Retina (tissue), 1 donor: ENCODE data around the gene NMNAT1.
"Not testable (repeated sequence)": the region's sequence is repeated elsewhere in the genome, so short reads cannot be mapped to it uniquely, and the experiment has no call there.

Experiments
- DNase-seq: peaks from one replicate; pipeline ENCODE4 v3.0.0-alpha.2; 2016

Gene NMNAT1

DNA sequence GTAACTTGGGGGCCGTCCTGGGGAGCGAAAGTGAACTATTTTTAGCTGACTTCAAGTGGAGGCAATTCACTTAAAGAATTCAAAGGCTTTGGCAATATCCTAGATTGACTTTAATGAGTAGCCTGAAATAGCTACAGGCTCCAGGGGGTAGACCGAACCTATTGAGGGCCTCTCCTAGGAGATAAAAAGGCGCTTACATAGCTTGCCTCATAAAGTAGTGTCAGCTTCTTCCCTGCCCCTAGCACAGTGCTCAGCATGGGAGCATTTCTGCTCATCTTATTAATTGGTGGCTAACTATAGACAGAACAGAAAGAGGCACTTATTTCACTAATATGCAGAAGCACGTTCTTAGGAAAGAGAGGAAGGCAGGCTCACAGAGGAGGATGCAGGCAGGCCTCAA lies 20.9 kb upstream of the NMNAT1 start:
- peak; percentile 52 for DNase-seq

DNA sequence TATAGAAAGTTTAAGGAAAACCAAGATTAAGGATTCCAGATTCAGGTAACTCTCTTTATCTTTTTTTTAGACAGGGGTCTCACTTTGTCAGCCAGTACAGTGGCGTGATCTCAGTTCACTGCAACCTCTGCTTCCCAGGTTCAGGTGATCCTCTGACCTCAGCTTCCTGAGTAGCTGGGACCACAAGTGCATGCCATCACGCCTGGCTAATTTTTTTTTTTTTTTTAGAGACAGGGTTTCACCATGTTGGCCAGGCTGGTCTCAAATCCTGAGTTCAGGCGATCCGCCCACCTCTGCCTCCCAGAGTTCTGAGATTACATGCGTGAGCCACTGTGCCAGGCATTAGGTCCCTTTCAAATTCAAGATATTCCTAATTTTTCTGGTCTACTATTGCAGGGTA lies 16.0 kb upstream of the NMNAT1 start:
- DNase-seq: no peak

DNA sequence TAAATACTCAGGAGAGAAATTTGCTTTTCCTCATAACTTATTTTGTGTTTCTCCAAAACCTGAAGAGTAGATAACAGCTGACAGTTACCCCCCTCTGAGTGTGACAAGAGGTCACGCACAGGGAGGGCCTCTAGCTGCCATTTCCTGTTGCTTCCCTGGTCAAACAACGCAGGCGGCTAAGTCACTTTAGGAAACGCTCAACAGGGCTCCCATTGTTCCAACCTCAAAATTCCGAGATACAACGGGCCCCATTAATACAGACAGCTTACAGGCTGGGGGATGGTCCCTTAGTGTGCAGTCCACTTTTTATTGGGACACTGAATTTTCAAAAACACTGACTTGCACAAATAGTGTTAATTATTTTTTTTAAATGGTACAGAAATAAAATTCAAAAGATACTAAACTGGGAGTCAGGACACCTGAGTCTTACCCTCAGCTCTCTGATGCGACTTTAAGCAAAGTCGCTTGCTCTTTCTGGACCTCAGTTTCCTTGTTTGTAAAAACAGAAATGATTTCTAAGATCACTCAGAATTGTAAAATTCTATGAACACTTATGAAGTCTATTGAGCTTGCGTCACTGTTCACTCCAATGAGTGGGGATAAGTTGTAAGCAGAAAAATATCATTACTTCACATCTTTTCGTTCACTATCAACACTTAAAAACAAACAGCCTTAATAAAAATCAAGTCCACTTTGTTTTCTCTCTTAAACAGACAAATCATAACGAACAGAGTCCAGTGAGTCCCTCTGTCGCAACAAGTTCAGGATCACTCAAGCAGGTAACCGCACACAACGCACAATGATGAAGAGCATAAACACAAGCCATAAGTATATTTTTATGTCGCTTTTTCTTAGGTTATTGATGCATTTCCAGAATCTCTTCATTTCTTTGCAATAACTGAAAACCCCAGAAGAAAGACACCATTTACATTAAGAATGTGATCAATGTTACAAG lies 13.6 kb upstream of the NMNAT1 start:
- DNase-seq: peak; percentile 67

DNA sequence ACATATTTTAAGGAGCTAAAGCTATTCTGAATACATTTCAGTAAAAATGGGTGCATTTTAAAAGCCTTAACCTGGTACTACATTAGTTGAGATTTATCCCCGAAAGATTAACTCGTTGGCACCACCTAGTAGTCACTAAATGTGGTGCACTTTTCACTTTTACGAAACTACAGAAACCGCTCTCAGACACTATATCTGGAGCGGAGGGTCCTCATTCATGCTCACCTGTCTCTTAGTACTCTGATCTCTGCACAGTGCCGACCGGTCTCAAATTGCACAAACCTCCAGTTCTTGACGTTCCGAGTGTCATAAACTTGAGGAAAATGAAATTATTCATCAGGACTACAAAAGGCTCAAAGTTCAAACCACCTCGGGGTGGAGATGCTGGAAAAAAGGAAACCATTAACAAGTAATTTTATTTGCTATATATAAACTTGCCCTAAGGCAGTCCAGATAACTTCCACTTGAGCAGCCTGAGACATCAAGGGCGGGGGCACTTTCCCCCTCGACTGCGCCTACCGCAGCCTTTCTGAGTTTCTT lies 806 bp upstream of the NMNAT1 start:
- DNase-seq: peak; percentile 54

DNA sequence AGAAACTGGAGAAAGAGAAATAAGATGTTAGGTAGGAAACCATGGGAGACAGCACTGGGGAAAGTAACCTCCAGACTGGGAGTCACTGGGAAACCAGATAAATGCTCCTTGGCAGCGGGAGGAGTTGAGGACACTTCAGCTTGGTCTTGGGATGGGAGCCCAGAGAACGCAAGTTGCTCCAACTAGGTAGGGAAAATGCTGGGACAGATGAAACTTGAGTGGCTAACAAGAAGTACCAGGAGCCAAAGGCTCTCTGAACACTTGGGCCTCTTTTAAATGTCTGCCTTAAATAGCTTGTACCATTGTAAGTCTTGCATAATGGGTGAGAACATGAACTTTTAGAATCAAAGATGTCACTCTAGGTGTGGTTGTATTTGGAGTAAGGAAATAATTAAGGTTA lies 3.0 kb downstream of the NMNAT1 start:
- DNase-seq: no peak

DNA sequence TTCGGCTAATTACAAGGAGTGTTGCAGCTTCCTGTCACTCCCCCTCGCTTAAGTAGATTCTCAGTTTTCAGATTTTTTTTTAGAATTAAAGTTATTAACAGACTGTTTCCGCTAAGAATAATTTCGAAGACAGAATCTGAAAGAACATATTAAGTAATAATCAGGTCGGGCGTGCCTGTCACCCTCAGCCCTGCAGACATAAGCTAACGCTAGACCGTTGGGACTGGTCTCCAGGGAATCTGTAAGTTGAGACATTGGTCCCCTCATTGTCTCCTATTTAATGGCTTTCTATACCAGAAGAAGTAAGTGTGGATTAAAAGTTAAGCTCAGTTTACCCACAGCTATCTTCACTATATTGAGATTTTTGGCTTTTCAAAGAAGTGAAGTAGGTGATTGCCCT lies 14.5 kb downstream of the NMNAT1 start:
- no peak for DNase-seq

DNA sequence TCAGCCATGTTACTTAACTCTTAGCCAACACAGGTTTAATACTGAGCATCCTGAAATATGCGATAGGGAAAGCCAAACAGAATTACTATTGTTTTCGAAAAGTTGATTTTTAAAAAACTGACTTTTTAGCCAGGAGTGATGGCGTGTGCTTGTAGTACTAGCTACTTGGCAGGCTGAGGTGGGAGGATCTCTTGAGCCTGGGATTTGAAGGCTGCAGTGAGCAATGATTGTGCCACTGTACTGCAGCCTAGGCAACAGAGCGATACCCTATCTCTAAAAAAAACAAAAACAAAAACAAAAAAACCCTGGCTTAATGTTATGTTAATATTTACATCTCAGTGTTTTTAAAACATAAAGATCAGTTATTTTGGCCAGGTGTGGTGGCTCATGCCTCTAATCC lies 16.7 kb downstream of the NMNAT1 start:
- DNase-seq: no peak

DNA sequence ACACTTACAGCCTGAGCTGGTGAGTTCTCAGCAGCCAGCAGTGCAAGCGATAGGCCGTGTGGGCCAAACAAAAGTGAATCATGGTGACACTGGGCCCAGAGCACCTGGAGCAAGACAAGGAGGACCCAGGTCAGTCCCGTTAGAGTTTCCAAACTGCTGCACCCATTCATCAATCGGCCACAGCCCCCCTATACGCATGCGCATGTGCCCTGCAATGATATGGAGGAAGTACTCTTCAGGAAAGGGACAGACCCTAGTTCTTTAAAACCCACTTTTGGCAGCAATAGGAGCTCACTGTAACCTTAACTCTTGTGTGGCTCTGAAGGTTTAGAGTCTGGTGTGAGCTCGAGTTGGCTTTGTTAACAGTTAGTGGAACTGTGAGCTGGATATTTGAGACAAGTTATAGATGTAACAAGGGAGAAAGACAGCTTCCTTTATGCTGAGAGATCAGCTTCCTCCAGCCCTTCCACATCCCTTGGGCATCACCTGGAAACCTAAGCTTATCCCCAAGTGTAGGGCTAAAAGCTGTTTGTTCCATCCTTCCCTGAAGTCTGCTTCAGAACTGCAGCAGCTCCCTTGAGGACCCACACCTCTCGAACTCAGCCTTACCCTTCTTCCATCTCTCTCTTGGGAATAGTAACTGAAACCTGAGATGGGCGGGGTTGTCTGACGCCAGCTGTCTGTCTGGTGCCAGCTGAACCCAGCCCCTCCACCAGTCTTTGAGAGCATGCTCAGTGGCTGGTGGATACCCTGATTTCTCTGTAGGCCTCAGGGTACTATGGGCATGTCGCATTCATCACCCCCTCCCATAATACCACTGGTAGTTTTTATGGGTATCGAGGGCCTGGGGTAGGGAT lies 17.7 kb downstream of the NMNAT1 start:
- DNase-seq: peak; percentile 25

DNA sequence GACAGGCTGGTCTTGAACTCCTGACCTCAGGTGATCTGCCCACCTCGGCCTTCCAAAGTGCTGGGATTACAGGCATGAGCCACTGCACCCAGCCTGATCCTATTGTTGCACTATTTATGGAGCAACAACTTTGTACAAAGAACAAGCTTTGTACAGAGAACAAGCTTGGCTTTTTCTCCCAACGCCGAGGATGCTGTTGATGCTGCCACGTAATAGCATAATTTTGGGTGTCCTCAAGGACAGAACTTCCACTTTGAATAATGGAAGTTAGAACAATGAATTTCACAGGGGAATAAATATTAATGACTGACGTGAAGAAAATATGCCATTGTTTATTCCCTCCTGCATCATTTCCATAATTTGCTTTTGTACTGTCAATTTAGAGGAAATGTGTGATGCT lies 41.0 kb downstream of the NMNAT1 start:
- DNase-seq: no peak

DNA sequence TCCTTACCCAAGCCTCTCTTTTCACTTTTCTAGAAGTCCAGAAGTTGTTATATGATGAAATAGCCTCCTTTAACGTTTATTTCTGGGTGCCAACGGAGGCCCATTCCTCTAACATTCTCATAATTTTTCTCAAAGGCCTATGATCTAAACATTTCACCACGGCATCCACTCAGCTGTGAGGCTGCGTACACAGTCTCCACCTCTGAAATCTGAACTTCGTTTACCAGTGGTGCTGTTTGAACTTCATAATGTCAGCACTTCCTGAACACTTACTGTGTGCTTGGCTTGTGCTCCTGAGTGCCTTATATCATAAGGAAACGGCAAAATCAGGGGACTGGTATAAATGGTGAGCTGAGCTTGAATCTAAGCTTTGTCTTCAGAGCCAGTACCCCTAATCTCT lies 41.7 kb downstream of the NMNAT1 start:
- DNase-seq: no peak

DNA sequence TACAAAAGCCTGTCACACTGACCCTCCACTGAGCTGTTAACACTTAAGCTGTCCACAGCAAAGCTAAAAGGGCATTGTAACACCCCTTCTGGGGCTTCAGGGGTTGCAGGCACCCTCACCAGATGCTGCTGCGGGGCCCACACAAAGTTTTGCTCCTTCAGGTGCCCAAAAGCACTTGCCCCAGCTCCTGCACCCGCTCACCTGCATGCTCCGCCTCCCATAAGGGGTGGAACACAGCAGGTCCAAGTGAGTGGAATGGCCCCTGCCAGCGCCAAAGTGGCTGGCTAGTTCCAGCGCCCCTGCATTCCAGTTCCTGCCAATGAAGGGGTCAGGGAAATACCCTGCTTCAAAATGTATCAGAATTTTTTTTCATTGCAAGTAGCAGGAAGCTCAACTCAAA lies 46.5 kb downstream of the NMNAT1 start:
- no peak for DNase-seq

DNA sequence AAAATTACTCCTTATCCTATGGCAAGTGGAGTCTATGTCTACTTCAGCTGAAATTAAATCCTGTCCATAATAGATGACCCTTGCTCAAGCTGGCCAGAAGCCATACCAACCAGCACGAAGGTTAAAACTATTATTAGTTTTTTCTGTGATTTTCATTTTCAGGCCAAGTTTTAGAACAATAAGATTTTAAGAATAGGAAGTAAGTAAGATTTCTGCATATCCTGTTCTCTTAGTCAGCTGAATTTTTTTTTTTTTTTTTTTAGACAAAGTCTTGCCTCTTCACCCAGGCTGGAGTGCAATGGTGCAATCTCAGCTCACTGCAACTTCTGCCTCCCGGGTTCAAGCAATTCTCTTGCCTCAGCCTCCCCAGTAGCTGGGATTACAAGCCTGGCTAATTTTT lies 47.7 kb downstream of the NMNAT1 start:
- no peak for DNase-seq

DNA sequence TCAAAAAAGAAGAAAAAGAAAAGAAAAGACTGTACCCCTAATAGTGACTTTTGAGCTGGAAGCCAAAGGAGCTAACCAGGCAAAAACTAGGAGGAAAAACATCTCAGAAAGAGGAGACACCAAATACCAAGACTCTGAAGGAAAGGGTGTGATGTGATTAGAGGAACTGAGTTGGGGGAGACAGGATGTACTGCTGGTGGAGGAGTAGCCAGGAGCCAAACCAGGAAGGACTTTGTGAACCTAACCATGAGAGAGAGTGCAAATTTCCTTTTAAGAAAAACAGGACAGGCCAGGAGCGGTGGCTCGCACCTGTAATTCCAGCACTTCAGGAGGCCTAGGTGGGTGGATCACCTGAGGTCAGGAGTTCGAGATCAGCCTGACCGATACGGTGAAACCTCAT lies 49.6 kb downstream of the NMNAT1 start:
- DNase-seq: no peak

DNA sequence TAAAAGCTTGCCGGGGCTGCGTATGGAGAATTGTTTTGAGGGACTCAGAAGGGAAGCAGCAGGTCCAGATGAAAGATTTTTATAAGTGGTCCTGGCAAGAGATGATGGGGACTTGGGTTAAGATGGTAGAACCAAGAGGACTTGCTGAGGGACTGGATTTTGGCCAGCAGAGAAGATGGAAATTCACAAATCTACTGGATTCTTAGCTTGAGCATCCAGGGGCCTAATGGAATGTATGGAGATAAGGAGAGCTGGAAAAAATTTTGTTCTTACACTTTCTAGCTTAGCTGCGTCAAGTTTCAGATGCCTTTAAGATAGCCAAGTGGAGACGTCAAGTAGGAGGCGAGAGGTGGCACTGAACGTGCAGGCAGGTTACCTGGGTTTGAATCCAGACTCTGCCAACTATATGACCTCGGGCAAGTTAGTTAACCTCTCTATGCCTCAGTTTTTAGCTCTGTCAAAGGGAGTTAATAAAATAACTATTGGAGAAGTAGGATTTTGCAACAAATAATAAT lies 50.3 kb downstream of the NMNAT1 start:
- DNase-seq: no peak

DNA sequence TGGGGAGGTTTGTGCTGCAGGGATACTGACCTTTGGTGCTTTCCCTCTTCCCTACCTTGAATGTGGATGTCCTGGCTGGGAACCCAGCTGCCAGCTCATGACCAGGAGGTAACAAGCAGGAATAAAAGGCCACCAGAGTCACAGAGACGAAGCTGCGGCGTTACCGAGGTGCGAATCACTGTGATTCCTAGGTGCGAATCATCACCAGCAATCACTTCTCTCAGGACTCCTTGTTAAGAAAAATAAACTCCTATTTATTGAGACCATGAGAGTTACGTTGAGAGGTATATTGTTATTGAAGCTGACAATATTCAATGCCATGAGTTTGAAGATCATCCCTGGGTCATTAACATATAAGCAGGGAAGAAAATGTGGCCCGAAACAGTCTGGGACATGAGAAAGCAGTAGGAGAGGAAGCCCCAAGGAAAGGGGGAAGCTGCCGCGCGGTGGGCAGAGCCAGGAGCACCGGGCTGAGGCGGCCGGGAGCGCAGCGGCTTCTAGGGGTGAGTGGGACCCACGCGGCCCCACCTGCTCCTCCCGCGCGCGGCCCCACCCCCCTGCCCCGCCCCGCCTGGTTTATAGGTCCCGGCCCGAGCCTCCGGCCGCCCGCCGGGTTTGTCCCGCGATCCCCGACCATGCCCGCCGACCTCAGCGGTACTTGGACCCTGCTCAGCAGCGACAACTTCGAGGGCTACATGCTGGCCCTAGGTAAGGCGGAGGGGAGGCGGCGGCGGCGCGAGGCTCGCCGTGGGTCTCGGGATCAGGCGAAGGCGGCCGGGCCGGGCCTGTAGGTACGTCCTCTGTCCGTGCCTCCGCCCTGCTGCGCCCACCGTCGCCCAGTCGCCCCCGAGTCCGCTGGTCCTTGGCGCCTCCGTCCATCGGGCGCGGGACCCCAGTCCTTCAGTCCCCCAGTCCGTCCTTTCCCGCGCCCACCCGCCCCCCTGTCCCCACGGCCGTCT lies 53.6 kb downstream of the NMNAT1 start, which contains the start of gene RBP7:
RBP7 (plus strand) TSS at position 605 of the 959 bp plus-strand sequence; CDS start at position 636, 31 bp downstream.
- peak; percentile 43 for DNase-seq

DNA sequence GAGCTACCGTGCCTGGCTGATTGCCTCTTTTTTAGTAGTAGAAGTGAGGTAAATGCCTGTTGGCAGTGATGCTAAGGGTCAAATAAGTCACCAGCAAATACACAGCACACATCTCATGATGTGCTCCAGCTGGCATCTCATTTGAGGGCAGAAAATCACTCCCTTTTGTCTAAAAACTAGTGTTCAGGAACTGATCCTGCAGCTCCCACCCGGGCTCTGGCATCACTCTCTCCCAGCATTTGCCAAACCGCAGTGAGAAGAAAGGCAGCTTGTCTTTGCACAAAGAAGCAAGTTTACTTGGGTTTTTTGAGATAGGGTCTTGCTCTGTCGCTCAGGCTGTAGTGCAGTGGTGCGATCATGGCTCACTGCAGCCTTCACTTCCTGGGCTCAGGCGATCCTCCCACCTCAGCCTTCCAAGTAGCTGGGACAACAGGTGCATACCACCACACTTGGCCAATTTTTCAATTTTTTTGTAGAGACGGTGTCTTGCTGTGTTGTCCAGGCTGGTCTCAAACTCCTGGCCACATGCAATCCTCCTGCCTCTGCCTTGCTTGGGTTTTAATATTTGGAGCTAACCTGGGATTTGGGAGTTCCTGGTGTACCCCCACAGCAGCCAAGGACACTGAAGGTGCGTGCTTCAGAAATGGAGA lies 57.9 kb downstream of the NMNAT1 start:
- DNase-seq: no peak

DNA sequence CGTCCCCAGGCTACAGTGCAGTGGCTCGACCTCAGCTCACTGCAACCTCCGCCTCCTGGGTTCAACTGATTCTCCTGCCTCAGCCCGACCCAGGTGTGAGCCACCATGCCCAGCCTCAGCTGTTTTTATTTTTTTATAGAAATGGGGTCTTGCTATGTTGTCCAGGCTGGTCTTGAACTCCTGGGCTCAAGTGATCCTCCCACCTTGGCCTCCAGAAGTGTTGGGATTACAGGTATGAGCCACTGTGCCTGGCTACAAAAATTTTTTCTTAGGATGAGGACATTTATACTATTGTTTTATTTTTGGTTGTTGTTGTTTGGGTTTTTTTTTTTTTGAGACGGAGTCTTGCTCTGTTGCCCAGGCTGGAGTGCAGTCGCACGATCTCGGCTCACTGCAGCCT lies 62.0 kb downstream of the NMNAT1 start:
- not testable (repeated sequence) for DNase-seq

DNA sequence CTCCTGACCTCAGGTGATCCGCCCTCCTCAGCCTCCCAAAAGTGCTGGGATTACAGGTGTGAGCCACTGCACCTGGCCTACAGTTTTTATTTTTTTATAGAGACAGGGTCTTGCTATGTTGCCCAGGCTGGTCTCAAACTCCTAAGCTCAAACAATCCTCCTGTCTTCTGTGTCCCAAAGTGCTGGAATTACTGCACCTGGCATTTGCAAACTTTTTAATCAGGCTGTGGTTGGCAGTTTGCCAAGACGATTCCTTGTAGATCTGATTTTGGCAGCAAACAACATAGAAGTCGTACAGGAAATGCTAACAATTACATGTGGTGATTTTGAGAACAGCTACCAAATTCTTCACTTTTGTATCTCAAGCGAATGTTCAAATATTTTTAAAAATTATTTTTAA lies 63.9 kb downstream of the NMNAT1 start:
- DNase-seq: no peak

DNA sequence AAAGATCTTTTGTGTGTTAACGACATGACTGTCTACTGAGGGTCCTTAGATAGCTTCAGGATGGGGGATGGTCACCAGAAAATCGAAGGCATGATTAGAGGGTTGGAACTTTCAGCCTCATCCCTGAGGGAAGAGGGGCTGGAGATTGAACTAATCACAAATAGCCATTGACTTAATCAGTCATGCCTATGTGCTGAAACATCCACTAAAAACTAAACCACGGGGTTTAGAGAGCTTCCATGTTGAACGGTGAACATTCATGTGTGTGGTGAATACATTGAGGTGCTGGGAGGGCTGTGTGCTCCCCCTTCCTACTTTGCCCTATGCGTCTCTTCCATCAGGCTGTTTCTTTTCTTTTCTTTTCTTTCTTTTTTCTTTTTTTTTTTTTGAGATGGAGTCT lies 70.7 kb downstream of the NMNAT1 start:
- no peak for DNase-seq

DNA sequence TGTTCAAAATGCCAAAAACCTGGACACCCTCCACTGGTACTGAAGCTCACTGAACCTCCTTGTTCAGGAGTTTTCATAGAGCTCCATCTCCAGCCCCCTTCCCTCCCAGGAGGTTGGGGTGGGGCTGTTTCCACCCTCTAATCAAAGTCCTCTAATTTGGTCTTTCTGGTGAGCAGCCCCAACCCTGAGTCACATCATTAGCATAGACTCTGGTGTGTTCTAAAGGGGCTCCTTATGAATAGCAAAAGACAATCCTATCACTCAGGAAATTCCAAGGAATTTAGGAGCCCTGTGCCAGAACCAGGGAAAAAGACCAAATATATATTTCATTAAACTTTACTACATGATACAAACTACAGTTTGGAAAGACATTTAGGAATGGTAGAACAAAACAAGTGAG lies 76.3 kb downstream of the NMNAT1 start:
- DNase-seq: no peak

DNA sequence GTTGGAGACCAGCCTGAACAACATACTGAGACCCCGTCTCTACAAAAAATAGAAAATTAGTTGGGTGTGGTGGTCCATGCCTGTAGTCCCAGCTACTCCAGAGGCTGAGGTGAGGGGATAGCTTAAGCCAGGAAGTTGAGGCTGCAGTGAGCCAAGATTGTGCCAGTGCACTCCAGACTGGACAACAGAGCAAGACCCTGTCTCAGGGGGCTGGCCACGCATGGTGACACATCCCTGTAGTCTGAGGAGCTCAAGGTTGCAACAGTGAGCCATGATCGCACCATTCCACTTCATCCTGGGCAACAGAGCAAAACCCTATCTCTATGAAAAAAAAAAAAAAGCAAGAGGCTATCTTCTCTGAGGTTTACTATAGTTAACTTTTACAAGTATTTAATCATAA lies 76.8 kb downstream of the NMNAT1 start:
- no peak for DNase-seq

DNA sequence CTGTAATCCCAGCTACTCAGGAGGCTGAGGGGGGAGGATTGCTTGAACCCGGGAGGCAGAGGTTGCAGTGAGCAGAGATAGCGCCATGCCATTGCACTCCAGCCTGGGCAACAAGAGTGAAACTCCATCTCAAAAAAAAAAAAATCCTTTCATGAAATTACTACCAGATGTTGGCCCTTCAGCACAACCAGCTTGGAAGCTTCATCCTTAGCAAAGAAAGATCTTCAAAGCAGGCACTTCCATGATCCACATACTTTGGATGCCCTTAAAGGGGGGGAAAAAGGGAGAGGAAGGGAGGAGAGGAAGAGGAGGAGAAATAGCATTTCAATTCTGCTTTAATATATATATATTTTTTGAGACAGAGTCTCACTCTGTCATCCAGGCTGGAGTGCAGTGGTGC lies 77.4 kb downstream of the NMNAT1 start:
- not testable (repeated sequence) for DNase-seq
